Endothelial cell of hepatic sinusoid (primary cell): Measurements from ENCODE around the gene C21orf58.

ENCODE experiments used
- in situ Hi-C: cut with HindIII; loops from 2 replicates; pipeline ENCODE4 v1.10.0; 2017; ENCODE audit warnings: low sequenced_read_pairs

Gene C21orf58

GRCh38 chr21:46354046-46354445, 30.4 kb upstream of the C21orf58 start:
- in situ Hi-C loops, result loop anchor here (5.0 kb wide), 2 partner anchors 33 to 73 kb away; no protein-coding TSS in a partner anchor

GRCh38 chr21:46352913-46353312, 29.2 kb upstream of the C21orf58 start:
- in situ Hi-C loops, result loop anchor here (5.0 kb wide), 2 partner anchors 34 to 74 kb away; no protein-coding TSS in a partner anchor

GRCh38 chr21:46352164-46352515, 28.5 kb upstream of the C21orf58 start:
- in situ Hi-C loops, result loop anchor here (5.0 kb wide), 2 partner anchors 35 to 75 kb away; no protein-coding TSS in a partner anchor

- in situ Hi-C loops, result loop anchor here (5.0 kb wide), 2 partner anchors 36 to 76 kb away; no protein-coding TSS in a partner anchor
Measured at GRCh38 chr21:46351476-46352163, 27.9 kb upstream of the C21orf58 start.

- in situ Hi-C loops, result loop anchor here (5.0 kb wide), 2 partner anchors 36 to 76 kb away; no protein-coding TSS in a partner anchor
Measured at GRCh38 chr21:46350981-46351380, 27.3 kb upstream of the C21orf58 start.

GRCh38 chr21:46350571-46350970, 26.9 kb upstream of the C21orf58 start:
- in situ Hi-C loops, result loop anchor here (5.0 kb wide), 2 partner anchors 37 to 77 kb away; no protein-coding TSS in a partner anchor

- in situ Hi-C loops, result no loop called here
Measured at GRCh38 chr21:46349134-46349760, 25.6 kb upstream of the C21orf58 start.

- in situ Hi-C loops, result no loop called here
Measured at GRCh38 chr21:46347791-46348381, 24.2 kb upstream of the C21orf58 start.

- in situ Hi-C loops, result no loop called here
Measured at GRCh38 chr21:46347203-46347550, 23.5 kb upstream of the C21orf58 start.

GRCh38 chr21:46346296-46347202, 22.9 kb upstream of the C21orf58 start:
- in situ Hi-C loops, result no loop called here

GRCh38 chr21:46345861-46346260, 22.2 kb upstream of the C21orf58 start:
- in situ Hi-C loops, result no loop called here

GRCh38 chr21:46344219-46344915, 20.7 kb upstream of the C21orf58 start:
- in situ Hi-C loops, result no loop called here

- in situ Hi-C loops, result no loop called here
Measured at GRCh38 chr21:46340998-46341397, 17.3 kb upstream of the C21orf58 start.

GRCh38 chr21:46336603-46337002, 12.9 kb upstream of the C21orf58 start:
- in situ Hi-C loops, result no loop called here

GRCh38 chr21:46334351-46335140, 10.9 kb upstream of the C21orf58 start:
- in situ Hi-C loops, result no loop called here

GRCh38 chr21:46329796-46330195, 6.1 kb upstream of the C21orf58 start:
- in situ Hi-C loops, result no loop called here

GRCh38 chr21:46328151-46328550, 4.5 kb upstream of the C21orf58 start:
- in situ Hi-C loops, result no loop called here

GRCh38 chr21:46327711-46328110, 4.0 kb upstream of the C21orf58 start:
- in situ Hi-C loops, result no loop called here

GRCh38 chr21:46326110-46326703, 2.5 kb upstream of the C21orf58 start:
- in situ Hi-C loops, result no loop called here
